ENCODE results near the gene METTL14.

Gene METTL14

DNA sequence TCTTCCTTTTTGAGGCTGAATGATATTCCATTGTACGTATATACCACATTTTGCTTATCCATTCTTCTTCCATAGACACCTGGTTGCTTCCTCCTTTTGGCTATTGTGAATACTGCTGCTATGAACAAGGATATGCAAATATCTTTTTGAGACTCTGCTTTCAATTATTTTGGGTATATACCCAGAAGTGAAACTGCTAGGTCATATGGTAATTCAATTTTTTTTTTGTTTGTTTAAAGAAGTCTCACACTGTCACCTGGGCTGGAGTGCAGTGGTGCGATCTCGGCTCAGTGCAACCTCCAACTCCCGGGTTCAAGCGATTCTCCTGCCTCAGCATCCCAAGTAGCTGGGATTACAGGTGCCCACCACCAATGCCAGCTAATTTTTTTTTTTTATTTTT lies 75.3 kb downstream of the METTL14 start:
- DNase-seq, result no peak

DNA sequence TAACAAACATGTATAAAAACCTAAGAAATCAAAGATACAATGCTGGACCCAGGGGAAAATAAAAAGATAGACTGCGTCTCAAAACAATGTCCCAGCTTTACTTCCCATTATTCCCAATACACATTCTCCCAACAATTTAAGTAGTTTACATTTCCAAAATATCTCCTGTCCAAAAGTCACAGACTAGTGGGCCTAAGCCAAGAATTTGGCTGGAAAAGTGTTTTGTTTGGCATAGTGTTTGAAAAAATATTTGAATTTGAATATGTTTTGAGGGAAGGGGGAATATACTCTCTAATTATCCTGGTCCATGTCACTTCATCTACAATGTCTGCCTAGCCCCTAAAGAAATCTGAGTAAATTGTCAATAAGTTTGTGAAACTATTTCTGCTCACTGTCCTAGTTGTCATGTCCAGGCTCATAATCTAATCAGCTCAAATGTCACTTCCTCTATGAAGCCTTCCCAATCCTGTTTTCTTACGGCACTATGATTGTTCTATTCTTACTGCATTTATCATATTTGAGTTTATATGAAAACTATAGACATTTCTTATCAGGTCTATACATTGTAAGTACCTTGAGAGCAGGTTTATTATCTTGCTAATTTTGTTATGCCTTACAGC lies 76.3 kb downstream of the METTL14 start:
- DNase-seq, result no peak

DNA sequence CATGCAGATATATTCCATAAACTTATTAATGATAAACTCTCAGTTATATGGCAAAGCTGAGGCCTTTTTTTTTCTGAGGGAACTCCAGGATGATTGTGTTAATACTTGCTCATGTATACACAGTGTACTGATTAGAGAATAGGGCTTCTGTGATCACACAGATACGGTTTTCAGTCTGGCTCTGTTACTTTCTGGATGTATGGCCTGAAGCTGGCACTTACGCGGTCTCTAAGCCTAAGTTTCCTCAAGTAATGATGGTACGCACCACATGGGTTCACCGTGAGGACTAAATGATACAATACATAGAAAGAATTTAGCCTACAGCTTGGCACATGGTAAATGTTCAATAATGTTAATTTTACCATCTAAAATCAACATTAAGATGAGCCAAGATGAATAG lies 77.0 kb downstream of the METTL14 start:
- DNase-seq, result no peak

DNA sequence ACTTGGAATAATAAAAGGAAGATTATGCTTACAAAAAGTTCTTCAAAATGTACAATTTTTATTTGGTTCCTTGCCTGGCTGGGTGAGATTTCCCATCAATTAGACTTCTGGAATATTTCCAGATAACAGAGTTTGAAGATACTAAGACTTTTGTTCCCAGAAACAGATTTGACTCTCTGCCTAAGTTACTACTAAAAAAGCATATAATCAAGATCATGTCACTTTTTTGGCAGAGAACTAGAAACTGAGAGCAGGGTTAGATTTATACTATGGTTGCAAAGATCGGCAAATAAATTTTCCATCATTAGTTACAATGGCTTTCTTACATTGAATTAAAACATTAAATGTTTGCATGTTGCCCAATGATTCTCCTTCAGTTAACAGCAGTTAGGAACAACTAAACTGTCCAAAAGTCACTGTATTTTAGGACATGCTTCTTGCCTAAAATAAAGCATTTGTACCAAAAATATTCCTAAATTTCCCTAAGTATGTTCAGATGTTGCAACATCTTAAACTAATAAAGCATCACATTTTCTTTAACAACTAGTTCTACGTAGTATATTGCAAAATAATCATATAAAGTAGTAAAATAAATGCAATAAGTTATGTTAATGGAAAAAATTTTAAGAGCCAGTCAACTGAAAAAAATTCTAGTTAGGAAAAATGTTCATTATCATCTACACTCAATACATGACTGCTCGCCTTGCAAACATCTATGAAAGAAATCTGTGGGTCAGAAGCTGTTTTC lies 77.7 kb downstream of the METTL14 start:
- no peak for DNase-seq
